ENCODE data around the gene MS4A18. TPM values are rescaled to one million over a fixed set of nuclear protein-coding genes. Genes with fewer than 3 reads are reported as not detected.
"Not testable (repeated sequence)": the region's sequence is repeated elsewhere in the genome, so short reads cannot be mapped to it uniquely, and the experiment has no call there.

Gene MS4A18
- not detected in 2 replicates for total RNA-seq (2013; cell fraction: nucleolus; rRNA removed)
- not detected in 2 replicates for total RNA-seq (2014; rRNA removed)
- total RNA-seq (2014; rRNA removed; fragmentation: Illumina TruSeq; extraction: Trizol) = not detected in 2 replicates
- not detected in 2 replicates for total RNA-seq (2021)
- not detected for polyA plus RNA-seq (2011; ENCODE audit: low read depth)
- not detected in 2 replicates for polyA plus RNA-seq (2011; rRNA removed)
- not detected in 2 replicates for polyA plus RNA-seq (2011; cell fraction: cytosol; rRNA removed)
- polyA plus RNA-seq (2011; cell fraction: nucleus; rRNA removed) = not detected in 2 replicates
- polyA plus RNA-seq (2012) = not detected in 2 replicates
- not detected in 2 replicates for polyA plus RNA-seq (2014; fragmentation: Illumina TruSeq; extraction: Trizol)
- polyA plus RNA-seq (2014; fragmentation: Nextera tagmentation; extraction: Ambion mirVana) = not detected
- not detected in 2 replicates for polyA plus RNA-seq (2014; rRNA removed)
- polyA plus RNA-seq (2016; fragmentation: Nextera tagmentation; extraction: Ambion mirVana) = not detected
- polyA minus RNA-seq (2011; rRNA and poly(A)+ RNA removed) = not detected in 2 replicates
- not detected in 2 replicates for polyA minus RNA-seq (2011; cell fraction: cytosol; rRNA and poly(A)+ RNA removed)
- polyA minus RNA-seq (2011; cell fraction: nucleus; rRNA and poly(A)+ RNA removed) = not detected in 2 replicates
- Bru-seq, nascent RNA = not detected
- not detected for BruChase-seq, experiment 1, labeled RNA remaining after a 6-hour chase
- not detected for BruChase-seq, experiment 2, labeled RNA remaining after a 2-hour chase
- long read RNA-seq, experiment 1 = 0 reads
- long read RNA-seq, experiment 2 = 0 reads

DNA sequence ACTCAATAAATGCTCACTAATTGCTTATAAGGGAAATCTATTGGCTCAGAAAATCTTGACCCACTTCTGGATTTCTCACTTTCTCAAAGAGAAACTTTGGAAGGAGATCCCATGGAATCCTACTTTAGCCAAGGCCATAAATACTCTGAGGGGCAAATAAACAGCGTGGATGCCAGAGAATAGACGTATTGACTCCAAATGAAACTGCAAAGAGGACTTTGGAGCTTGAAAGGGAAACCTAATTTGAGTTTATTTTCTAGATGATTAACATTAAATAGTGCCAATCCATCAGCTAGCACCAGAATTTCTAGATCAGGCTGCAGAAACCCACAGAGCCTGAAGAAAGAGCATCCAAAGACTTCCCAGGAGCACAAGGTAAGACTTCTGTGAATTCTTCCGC lies at the start of gene MS4A18:
Gene MS4A18 (plus strand): TSS at position 301 of the 400 bp plus-strand sequence.
- CTCF ChIA-PET = no interaction called here
- Histone ChIP-seq H3K9ac (ENCODE audit: control insufficient read depth, insufficient read depth, low read length) (no peak within 1 kb of the TSS), H3K36me3 (ENCODE audit: control insufficient read depth in 2 of 2, insufficient read depth in 2 of 2, low read length in 1 of 2) (no peaks in the 10 kb centered on the region), H3K4me1 (ENCODE audit: control insufficient read depth, insufficient read depth, low read length) (no peaks in the 10 kb centered on the region), H3K9me3 (replicated peaks; ENCODE audit: control insufficient read depth, insufficient read depth, low read length) (no peaks in the 10 kb centered on the region), H3K27me3 (replicated peaks in 1 of 2; ENCODE audit: control insufficient read depth in 2 of 2, insufficient read depth in 2 of 2, low read length in 1 of 2) (no peaks in the 10 kb centered on the region), H3K4me3 (no peak within 1 kb of the TSS), H4K20me1 (ENCODE audit: control insufficient read depth, insufficient read depth) (no peaks in the 10 kb centered on the region), H3K79me2 (ENCODE audit: control insufficient read depth, insufficient read depth, low read length) (no peaks in the 10 kb centered on the region), H3K27ac (ENCODE audit: control insufficient read depth, insufficient read depth) (no peak within 1 kb of the TSS), H2AFZ (ENCODE audit: control insufficient read depth, low read depth, low read length) (no peak within 1 kb of the TSS), H3K4me2 (ENCODE audit: control insufficient read depth, insufficient read depth) (no peak within 1 kb of the TSS)
- FAIRE-seq (no peak), DNase-seq (ENCODE audit: low read depth, low spot score) (no peak), ATAC-seq (no peak)
- POLR2A ChIA-PET = no interaction called here
- in situ Hi-C loops (cut with MboI) = no loop called here
- BruUV-seq (replicated peaks) = no TSS peak
- intact Hi-C loops (cut with micrococcal nuclease; ENCODE audit: unreplicated experiment) = no loop called here
- SMC1A ChIA-PET (ENCODE audit: uncharacterized antibody, unreplicated experiment) = no interaction called here
- 35% methylated on average over 3 of the region's 3 CpGs for WGBS (ENCODE audit: insufficient coverage, insufficient replicate concordance, low lambda C conversion rate, missing lambda C conversion rate)
- RAD21 ChIA-PET (ENCODE audit: unreplicated experiment) = no interaction called here
- TF ChIP-seq NFIC (IDR thresholded peaks at IDR 0.05; ENCODE audit: low read depth, low read length) (no peak), GATAD2B (conservative IDR thresholded peaks at IDR 0.05; ENCODE audit: low read depth) (no peak), ZSCAN29 (IDR thresholded peaks at IDR 0.05) (no peak), CREM (IDR thresholded peaks at IDR 0.05; ENCODE audit: low read depth) (no peak), HDGF (IDR thresholded peaks at IDR 0.05) (no peak), ZBED1 (IDR thresholded peaks at IDR 0.05; ENCODE audit: borderline replicate concordance) (no peak), ZZZ3 (IDR thresholded peaks at IDR 0.05; ENCODE audit: control insufficient read depth, insufficient read length, low read depth) (no peak), DPF2 (IDR thresholded peaks at IDR 0.05) (no peak), EED (IDR thresholded peaks at IDR 0.05; ENCODE audit: low read depth) (no peak), BACH1 (IDR thresholded peaks at IDR 0.05; ENCODE audit: borderline replicate concordance) (no peak), IRF4 (IDR thresholded peaks at IDR 0.05; ENCODE audit: low read depth, low read length) (no peak), NRF1 (conservative IDR thresholded peaks at IDR 0.05; ENCODE audit: low read depth, low read length) (no peak), BMI1 (IDR thresholded peaks at IDR 0.05; ENCODE audit: borderline replicate concordance) (no peak)
- TF ChIP-seq, protein P1, sequence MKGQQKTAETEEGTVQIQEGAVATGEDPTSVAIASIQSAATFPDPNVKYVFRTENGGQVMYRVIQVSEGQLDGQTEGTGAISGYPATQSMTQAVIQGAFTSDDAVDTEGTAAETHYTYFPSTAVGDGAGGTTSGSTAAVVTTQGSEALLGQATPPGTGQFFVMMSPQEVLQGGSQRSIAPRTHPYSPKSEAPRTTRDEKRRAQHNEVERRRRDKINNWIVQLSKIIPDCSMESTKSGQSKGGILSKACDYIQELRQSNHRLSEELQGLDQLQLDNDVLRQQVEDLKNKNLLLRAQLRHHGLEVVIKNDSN (IDR thresholded peaks at IDR 0.05; ENCODE audit: borderline replicate concordance, extremely low read length, insufficient read depth, low read depth, low read length) = no peak

DNA sequence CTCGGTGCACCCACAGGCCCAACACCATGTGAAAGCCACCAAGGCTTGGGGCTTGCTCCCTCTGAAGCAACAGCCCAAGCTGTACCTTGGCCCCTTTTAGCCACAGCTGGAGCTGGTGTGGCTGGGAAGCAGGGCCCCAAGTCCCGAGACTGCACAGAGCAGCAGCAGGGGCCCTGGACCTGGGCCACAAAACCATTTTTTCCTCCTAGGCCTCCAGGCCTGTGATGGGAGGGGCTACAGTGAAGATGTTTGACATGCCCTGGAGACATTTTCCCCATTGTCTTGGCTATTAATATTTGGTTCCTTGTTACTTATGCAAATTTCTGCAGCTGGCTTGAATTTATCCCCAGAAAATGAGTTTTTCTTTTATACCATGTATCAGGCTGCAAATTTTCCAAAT lies 46.3 kb upstream of the MS4A18 start:
- H3K4me2 ChIP-seq (ENCODE audit: control insufficient read depth, insufficient read depth); RAD21 ChIA-PET (ENCODE audit: unreplicated experiment); H4K20me1 ChIP-seq (ENCODE audit: control insufficient read depth, insufficient read depth); H3K36me3 ChIP-seq (ENCODE audit: control insufficient read depth in 2 of 2, insufficient read depth in 2 of 2, low read length in 1 of 2); H3K9ac ChIP-seq (ENCODE audit: control insufficient read depth, insufficient read depth, low read length); FAIRE-seq; DNase-seq (ENCODE audit: low read depth, low spot score); POLR2A ChIA-PET; ATAC-seq; H3K27ac ChIP-seq (ENCODE audit: control insufficient read depth, insufficient read depth); BruUV-seq (replicated peaks); SMC1A ChIA-PET (ENCODE audit: uncharacterized antibody, unreplicated experiment); in situ Hi-C loops (cut with MboI); CTCF ChIA-PET; H2AFZ ChIP-seq (ENCODE audit: control insufficient read depth, low read depth, low read length); H3K4me3 ChIP-seq; H3K79me2 ChIP-seq (ENCODE audit: control insufficient read depth, insufficient read depth, low read length); H3K4me1 ChIP-seq (ENCODE audit: control insufficient read depth, insufficient read depth, low read length); intact Hi-C loops (cut with micrococcal nuclease; ENCODE audit: unreplicated experiment); H3K27me3 ChIP-seq (replicated peaks in 1 of 2; ENCODE audit: control insufficient read depth in 2 of 2, insufficient read depth in 2 of 2, low read length in 1 of 2): not testable (repeated sequence)
- peaks cover 17% of the 10 kb centered on the region; the same call in 2 of the 3 replicates for H3K9me3 ChIP-seq (replicated peaks; ENCODE audit: control insufficient read depth, insufficient read depth, low read length)
- 35% methylated on average over 2 of the region's 2 CpGs for WGBS (ENCODE audit: insufficient coverage, insufficient replicate concordance, low lambda C conversion rate, missing lambda C conversion rate)
